GM18526 (cell line): Measurements from ENCODE around the gene EGFR.

ENCODE experiments used
- POLR2A ChIP-seq: IDR thresholded peaks from 3 replicates; pipeline ENCODE4 v1.6.1; 2011; ENCODE audit not compliant: insufficient read length; ENCODE audit errors: extremely low read depth

Gene EGFR

GRCh38 chr7:55233001-55233400, 214.2 kb downstream of the EGFR start:
- no peak for TF ChIP-seq POLR2A

DNA sequence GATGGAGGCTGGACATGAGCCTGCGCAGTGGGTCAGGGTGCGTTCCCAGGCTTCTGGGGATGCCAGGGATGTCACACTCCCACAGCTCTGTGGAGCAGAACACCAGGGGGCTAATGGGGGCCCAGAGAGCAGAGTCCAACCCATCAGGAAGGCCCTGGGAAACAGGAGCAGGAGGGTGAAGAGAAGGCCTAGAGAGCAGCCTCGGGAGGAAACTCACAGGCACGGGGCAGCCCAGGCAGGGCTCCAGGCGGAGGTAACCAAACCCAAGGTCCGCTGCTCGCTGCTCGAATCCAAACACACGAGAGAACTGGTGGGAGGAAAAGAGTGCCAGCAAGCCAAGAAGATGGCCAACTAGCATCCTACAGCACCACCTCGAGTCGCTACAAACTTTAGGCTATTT, 215.6 kb downstream of the EGFR start:
- no peak for TF ChIP-seq POLR2A

- TF ChIP-seq POLR2A = no peak
Observed at GRCh38 chr7:55235115-55235514, 216.3 kb downstream of the EGFR start.

DNA sequence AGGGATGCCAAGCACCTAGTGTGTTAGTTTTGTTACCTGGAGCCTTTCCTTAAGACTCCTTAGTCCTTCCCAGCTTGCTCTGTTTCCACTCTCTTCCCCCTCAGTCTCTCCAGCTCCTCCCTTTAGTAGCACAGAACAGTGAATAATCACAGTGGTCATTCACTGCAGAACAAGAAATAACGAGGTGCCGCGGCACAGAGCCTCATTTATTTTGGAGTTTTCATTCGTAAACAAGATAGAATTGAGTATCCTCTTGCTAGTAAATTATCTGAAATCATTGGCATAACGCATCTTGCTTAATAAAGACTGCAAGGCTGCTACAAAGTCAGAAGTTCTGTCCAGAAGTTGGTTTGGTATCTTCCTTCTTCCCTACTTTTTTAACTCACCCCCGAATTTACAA, 217.0 kb downstream of the EGFR start:
- TF ChIP-seq POLR2A = no peak

DNA sequence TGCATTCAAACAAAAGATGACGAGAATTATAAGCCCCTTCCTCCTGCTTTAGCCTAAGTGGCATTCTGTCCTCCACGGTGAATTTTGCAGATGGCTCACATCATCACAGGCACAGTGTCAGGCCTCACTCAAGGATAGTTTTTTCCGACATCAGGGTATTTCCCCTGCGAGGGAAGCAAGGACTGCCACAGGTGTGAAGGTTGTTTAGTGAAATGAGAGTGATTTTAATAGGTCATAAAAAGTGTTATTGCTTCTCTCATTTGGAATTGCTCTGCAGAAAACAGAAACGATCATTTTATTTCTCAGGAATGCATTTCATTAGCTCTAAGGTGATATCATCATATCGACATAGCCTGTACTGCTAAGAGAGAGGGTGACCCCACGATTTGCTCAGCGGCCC, 217.7 kb downstream of the EGFR start:
- TF ChIP-seq POLR2A = no peak

DNA sequence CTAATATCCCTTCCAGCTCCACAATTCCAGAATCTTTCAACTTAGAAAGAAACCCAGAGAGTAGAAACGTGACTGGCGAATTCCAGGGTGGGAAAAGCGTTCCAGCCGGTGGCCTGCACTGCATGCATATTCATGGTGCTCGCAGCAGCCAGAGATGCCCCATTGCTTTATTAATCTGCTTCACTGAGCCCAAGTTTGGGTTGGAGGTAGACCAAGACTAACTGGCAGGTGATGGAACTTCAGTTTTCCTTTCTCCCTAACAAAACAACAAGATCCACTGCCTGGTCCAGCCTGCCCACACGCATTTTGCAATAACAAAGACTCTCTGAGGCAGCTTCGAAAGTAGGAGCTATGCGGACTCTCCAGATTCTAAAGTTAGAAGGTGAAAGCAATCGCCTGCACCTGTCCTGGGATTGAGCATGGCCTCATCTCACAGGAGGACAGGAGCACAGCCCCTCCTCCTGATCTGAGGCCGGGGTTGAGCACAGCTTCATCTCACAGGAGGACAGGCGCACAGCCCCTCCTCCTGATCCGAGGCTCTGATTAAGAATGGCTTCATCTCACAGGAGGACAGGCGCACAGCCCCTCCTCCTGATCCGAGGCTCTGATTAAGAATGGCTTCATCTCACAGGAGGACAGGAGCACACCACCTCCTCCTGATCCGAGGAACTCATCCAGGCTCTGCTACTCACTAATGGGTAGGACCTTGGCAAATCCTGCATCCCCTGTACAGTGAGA, 218.5 kb downstream of the EGFR start:
- no peak for TF ChIP-seq POLR2A

DNA sequence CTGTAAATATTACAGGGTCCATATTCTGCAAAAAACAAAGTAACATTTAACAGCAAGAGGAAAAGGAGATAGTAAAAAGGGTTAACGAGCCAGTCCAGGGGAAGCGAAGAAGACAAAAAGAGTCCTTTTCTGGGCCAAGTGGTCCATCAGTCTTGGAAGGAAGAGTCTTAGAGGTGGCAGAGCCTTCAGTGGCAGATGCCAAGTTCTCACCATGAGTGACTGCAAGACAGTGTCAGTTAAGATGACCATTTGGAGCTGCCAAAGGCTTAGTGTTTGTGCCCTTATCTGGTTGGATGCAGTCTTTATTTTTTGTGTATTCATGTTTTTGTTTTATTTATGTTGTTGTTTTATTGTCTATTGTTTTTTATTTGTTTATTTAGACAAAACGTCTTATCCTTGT, 220.6 kb downstream of the EGFR start:
- no peak for TF ChIP-seq POLR2A

DNA sequence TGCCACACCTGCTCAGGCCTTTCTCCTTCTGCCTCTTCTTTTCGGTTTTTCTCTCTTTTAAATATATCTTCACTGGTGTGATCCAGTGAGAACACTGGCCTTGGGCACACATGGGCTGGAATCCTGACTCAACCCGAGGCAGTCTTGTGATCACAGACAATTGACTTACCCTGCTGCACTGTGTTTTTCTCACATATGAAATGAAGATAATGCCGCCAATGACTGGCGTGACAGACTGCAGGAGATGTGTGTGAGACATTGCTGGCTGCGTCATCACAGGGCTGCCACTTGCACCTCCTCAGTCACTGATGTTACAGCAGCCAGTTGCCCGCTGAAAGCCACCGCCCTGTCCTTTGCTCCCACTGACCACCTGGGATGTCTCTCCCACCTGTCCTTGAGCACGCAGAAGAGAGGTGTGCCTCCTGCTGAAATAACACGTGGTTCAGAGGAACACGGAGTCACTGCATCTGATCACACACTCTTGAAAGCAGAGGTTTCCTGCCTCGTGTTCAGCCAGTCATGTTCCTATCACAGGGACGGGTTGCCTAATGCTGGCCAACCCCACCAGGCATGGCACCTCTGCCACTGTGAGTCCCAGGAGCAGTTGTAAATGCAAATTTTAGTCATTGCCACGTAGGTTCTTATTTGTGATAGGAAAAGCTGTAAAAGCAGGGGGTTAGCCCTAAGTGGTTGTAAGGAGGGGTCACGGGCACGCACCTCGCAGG, 221.8 kb downstream of the EGFR start:
- no peak for TF ChIP-seq POLR2A

DNA sequence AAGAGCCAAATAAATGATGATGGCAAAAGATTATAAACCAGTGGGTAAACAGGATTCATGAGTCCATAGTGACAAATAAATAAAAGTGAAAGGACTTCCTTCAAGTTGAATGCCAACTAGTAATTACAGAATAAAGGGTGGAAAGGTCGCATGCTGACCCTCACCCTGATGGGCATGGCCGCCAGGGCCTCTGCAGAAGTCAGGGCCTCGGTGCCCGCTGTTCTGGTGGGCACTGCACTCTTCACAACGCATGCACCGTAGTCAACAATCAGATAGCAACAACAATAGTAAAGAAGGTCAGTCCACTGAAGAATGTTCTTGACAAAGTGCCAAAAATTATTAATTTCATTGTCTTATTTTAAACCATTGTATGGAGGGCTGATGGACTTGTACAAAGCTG, 223.1 kb downstream of the EGFR start:
- TF ChIP-seq POLR2A = no peak

- no peak for TF ChIP-seq POLR2A
Observed at GRCh38 chr7:55242613-55243012, 223.8 kb downstream of the EGFR start.

GRCh38 chr7:55244006-55244745, 225.4 kb downstream of the EGFR start:
- no peak for TF ChIP-seq POLR2A

GRCh38 chr7:55245271-55245723, 226.5 kb downstream of the EGFR start:
- TF ChIP-seq POLR2A = no peak

DNA sequence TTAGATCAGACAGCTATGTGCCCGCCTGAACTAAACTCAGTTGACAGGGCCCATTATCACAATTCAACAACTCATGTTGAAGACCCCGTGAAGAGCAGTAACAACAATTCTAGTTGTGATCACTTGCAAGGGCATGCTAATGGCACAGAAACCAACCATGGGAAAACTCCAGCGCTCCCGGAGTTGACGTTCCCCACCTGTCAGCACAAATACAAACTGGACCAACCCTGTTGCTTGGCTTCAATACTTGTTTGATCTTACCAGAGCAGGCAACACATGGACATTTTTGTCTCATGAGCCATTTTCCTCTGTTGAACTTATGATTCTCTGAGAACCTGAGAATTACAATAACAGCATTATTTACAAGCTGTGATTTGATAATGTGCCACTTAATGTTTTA, 227.4 kb downstream of the EGFR start:
- TF ChIP-seq POLR2A = no peak

- TF ChIP-seq POLR2A = no peak
Observed at GRCh38 chr7:55247428-55247827, 228.6 kb downstream of the EGFR start.

GRCh38 chr7:55248526-55248925, 229.7 kb downstream of the EGFR start:
- TF ChIP-seq POLR2A = no peak

DNA sequence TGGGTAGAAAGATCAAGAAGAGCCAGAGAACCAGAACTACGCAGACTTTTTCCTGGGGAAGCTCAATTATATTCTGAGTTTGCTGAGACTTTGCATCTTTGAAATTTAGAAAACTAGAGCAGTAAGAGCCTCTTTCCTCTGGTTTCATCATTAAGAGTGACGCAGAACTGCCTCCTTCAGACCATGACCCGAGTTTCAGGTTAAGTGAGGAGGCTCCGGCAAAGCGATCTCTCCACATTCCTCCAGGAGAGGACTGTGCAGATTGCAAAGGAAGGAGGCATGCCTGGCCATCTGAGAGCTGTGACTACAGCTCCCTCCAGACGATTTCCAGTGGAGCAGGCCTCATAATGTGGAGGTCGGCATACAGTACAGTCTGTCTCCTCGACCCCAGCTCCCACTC, 230.5 kb downstream of the EGFR start:
- no peak for TF ChIP-seq POLR2A
